HG03103 (cell line): Measurements from ENCODE around the gene UGT3A2.

Source experiments
- ATAC-seq: cut with Tn5 transposase; IDR thresholded peaks from one replicate; pipeline ENCODE4 v1.9.1; 2021; ENCODE audit warnings: low read depth; ENCODE audit not compliant: unreplicated experiment

The UGT3A2 gene

GRCh38 chr5:36017004-36017403, 49.7 kb downstream of the UGT3A2 start:
- no peak for ATAC-seq

GRCh38 chr5:36013182-36013581, 53.5 kb downstream of the UGT3A2 start:
- no peak for ATAC-seq

GRCh38 chr5:36009698-36010097, 57.0 kb downstream of the UGT3A2 start:
- no peak for ATAC-seq

DNA sequence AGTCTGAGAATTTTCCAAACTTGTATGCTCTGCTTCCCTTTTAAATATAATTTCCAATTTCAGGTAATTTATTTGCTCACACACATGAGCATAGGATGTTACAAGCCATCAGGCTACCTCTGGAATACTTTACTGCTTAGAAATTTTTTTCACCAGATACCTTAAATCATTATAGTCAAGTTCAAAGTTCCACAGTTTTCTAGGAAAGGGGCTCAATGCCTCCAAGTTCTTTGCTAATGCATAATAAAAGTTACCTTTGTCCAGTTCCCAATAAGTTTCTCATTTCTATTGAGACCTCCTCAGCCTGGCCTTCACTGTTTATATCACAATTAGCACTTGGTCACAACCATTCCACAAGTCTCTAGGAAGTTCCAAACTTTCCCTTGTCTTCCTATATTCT, 59.3 kb downstream of the UGT3A2 start:
- no peak for ATAC-seq

DNA sequence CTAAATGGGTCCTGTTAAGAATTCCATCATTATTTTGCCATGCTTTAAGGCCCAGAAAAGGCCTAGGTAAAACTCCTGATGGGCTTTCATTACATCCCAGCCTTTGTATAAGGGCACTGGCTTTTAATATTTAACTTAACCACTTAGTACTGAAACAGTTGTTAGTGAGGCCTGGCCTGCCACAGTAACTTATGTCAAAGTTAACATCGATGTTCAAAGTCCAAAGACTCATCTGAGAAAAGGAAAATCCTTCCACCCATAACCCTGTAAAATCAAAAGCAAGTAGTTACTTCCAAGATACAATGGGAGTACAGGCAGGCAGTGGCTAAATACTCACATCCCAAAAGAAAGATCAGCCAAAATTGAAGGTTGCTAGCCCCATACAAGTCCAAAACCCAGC, 60.5 kb downstream of the UGT3A2 start:
- ATAC-seq, result no peak

GRCh38 chr5:36001032-36001431, 65.7 kb downstream of the UGT3A2 start:
- no peak for ATAC-seq

DNA sequence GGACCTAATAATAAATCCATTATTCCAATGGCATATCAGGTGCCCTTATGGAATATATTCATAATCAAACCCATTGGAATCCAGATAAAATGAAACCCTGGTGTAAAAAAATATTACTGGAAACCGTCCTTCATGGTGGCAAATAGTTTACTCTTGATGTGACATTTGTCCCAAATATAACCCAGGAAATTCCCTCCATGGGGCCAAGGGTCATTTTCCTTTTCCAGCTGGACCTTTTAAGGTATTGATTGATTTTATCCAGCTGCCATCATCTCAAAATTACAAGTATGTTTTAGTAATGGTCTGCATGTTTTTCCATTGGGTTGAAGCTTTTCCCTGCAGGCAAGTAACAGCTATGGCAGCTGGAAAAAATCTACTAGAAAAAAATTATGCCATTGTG, 67.1 kb downstream of the UGT3A2 start:
- ATAC-seq, result no peak

DNA sequence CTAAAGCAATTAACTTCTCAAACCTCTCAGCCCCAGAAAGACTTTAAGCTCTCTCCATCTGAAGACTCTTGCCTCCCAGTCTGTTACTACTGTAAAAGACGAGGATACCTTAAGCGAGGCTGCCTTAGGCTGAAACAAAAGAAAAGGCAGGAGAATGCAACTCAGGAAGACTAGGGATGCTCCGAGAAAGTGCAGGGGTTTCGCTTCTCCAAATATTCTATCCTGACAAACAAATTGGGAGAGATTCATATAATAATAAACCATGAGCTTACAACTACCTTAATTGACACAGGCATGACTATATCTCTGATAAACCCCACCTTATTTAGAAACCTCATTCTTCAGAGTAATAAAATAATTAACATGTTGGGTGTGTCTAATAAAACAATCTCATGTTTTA, 70.6 kb downstream of the UGT3A2 start:
- no peak for ATAC-seq

DNA sequence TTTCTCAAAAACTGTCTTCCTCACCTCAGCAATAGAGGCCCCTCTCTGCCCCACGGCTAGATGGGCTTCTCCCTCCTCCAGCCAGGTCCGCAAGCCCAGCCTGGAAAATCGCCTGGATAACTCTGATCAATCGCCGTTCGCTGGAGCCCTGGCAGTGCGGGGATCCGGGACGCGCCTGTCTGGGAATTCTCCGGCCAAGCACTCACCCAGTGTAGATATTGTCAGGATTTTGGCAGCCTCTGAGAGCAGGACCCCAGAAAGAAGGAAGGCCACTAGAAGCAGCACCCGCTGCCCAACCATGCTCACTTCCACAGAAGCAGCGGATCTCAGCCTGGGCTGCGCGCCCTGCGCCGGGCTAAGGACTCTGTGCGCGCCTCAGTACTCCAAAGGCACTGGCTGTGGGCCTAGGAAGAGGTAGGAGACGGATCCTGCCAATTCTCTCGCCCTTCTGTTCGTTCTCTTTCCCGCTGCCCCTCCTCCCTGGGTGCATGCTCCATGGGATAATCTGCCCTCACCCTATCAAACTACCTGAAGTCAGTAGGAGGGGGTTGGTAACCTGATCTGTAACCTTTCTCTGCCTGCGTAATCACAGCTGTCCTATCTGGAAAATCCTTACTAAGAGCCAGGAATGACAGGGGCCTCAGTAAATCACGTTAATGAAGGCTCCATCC, 75.6 kb downstream of the UGT3A2 start, which contains the start of gene UGT3A1:
UGT3A1 (minus strand) TSS at position 450 of the 671 bp plus-strand sequence; CDS start at position 300, 150 bp downstream.
- ATAC-seq, result no peak

DNA sequence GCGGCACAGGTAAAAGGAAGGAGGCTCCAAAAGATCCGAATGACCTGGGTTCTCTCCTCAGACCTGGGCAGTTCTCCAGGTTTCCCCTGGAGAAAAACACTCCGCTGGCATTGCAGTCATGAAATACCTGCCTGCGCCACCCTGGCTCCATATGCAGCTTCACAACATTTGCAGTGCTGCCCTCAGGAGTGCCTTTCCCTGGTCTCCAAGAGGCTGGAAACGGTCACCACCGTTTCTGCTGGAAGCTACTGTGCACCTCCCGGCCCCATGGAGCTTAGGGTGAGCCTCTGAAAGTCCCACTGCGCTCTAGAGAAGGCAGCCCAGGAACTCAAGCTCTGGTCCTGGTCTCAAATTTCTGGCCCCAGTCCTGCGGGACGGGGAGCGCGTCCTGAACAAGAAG, 76.2 kb downstream of the UGT3A2 start:
- ATAC-seq, result no peak

GRCh38 chr5:35988529-35988928, 78.2 kb downstream of the UGT3A2 start:
- ATAC-seq, result no peak

DNA sequence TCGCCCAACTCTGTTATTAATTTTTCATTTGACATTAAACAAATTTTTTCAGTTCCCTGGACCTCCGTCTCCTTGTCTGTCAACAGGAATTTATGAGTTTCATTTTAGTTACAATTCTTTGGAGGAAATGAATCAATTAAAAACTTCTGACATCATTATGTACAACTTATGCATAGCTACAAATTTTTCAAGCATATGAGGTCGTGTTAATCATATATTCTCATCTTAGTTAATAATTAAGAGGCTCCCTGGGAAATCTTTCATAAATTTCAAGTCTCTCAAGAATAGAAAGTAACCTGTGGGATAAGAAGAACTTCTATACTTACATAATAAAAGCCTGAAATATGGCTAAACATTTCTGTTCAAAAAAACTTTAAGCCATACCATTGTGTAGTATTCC, 78.9 kb downstream of the UGT3A2 start:
- ATAC-seq, result no peak
